Measurements from ENCODE around the gene AGTR1. TPM values are rescaled to one million over a fixed set of nuclear protein-coding genes. Genes with fewer than 3 reads are reported as not detected.

AGTR1 gene
- total RNA-seq, 1 experiment from 2014 or later: not detected

DNA sequence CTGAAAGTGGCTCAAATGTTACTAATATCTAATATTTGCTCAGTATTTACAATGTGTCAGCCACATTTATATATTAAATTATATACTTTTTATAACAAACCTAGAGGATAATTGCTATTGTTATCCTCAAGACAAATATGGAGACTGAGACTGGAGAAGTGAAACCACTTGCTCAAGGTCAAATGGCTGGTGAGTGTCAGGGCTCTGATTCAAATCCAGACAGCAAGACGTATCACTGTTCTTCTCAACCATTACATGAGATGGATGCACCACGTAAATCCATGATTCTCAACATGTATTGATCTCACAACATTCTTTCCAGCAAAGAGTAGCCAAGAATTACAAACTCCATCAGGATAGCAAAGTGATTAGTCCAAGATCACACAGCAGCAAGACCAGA is 76.1 kb downstream of the AGTR1 start:
- H3K23ac ChIP-seq (ENCODE audit: insufficient read length, low read depth, low read length): no peak overlapping the region
- H4K20me1 ChIP-seq (ENCODE audit: control insufficient read depth, insufficient read depth, insufficient read length): no peaks in the 10 kb centered on the region
- H3K4me3 Mint-ChIP-seq: no peak overlapping the region
- no peak overlapping the region for H2BK15ac ChIP-seq (ENCODE audit: low read depth, low read length)
- H3K36me3 Mint-ChIP-seq (ENCODE audit: insufficient read depth in 1 of 3, low read depth in 3 of 3): no peaks in the 10 kb centered on the region; a peak in 1 of 7 replicates
- H3K56ac ChIP-seq (ENCODE audit: insufficient read length, low read depth, low read length): no peak overlapping the region
- H3K27ac ChIP-seq (ENCODE audit: insufficient read length, low read depth, low read length): no peak overlapping the region
- no peak overlapping the region for H4K91ac ChIP-seq (ENCODE audit: insufficient read length, low read depth, low read length)
- H3K4me1 Mint-ChIP-seq: no peaks in the 10 kb centered on the region
- no peak overlapping the region for H2BK20ac ChIP-seq (ENCODE audit: low read depth, low read length, poor library complexity, severe bottlenecking)
- H3K4me1 ChIP-seq (ENCODE audit: insufficient read depth, low read length): no peaks in the 10 kb centered on the region
- no peak overlapping the region for H3K27ac Mint-ChIP-seq
- WGBS (ENCODE audit: extremely low coverage, insufficient read length, low lambda C conversion rate): no CpG with 5 or more reads among the region's 2 CpGs
- no peak overlapping the region for H4K8ac ChIP-seq (replicated peaks; ENCODE audit: insufficient read length, low read depth, low read length)
- H3K14ac ChIP-seq (ENCODE audit: insufficient read depth, low read length): no peak overlapping the region
- no peak overlapping the region for H3K4me2 ChIP-seq (ENCODE audit: insufficient read depth, insufficient read length, low read length)
- H3K79me2 ChIP-seq (ENCODE audit: insufficient read depth, low read length): no peaks in the 10 kb centered on the region
- no peaks in the 10 kb centered on the region for H3K27me3 Mint-ChIP-seq (ENCODE audit: low read depth)
- no peaks in the 10 kb centered on the region for H3K27me3 ChIP-seq (ENCODE audit: insufficient read depth, low read length)
- H3K9ac ChIP-seq (ENCODE audit: extremely low read depth, insufficient read length, low read length): no peak overlapping the region
- H2AFZ ChIP-seq (ENCODE audit: low read length): no peak overlapping the region
- H2BK120ac ChIP-seq (ENCODE audit: low read depth, low read length, poor library complexity, severe bottlenecking): no peak overlapping the region
- TF ChIP-seq, protein P1, sequence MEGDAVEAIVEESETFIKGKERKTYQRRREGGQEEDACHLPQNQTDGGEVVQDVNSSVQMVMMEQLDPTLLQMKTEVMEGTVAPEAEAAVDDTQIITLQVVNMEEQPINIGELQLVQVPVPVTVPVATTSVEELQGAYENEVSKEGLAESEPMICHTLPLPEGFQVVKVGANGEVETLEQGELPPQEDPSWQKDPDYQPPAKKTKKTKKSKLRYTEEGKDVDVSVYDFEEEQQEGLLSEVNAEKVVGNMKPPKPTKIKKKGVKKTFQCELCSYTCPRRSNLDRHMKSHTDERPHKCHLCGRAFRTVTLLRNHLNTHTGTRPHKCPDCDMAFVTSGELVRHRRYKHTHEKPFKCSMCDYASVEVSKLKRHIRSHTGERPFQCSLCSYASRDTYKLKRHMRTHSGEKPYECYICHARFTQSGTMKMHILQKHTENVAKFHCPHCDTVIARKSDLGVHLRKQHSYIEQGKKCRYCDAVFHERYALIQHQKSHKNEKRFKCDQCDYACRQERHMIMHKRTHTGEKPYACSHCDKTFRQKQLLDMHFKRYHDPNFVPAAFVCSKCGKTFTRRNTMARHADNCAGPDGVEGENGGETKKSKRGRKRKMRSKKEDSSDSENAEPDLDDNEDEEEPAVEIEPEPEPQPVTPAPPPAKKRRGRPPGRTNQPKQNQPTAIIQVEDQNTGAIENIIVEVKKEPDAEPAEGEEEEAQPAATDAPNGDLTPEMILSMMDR (conservative IDR thresholded peaks at IDR 0.05): no peak
- H3K9me3 ChIP-seq (ENCODE audit: control insufficient read depth, low read depth, low read length): no peaks in the 10 kb centered on the region
- no peak overlapping the region for H3K18ac ChIP-seq (ENCODE audit: insufficient read length, low read depth, low read length)
- no peaks in the 10 kb centered on the region for H3K23me2 ChIP-seq (ENCODE audit: insufficient read length, low read depth, low read length, poor library complexity, severe bottlenecking)
- H4K5ac ChIP-seq (ENCODE audit: insufficient read length, low read depth, low read length): no peak overlapping the region
- no peak overlapping the region for H3K4ac ChIP-seq (ENCODE audit: low read depth, low read length)
- H3K79me1 ChIP-seq (ENCODE audit: insufficient read depth, low read depth, low read length, poor library complexity, severe bottlenecking): no peaks in the 10 kb centered on the region
- H2BK12ac ChIP-seq (ENCODE audit: insufficient read length, low read depth, low read length): no peak overlapping the region
- H2AK5ac ChIP-seq (ENCODE audit: insufficient read length, low read length): no peak overlapping the region
- H3T11ph ChIP-seq (ENCODE audit: low read length): no peak overlapping the region
- no peaks in the 10 kb centered on the region for H3K9me3 Mint-ChIP-seq
- DNase-seq: no peak
- H2BK5ac ChIP-seq (ENCODE audit: insufficient read length, low read length): no peak overlapping the region

All from H9 (cell line).